CD4-positive, alpha-beta T cell treated with Interleukin-10 for 1 hour (primary cell): ENCODE measurements around the gene MLYCD.

Source experiments
- DNase-seq: peaks from one replicate; pipeline ENCODE4 v3.0.0-alpha.2; 2020

Gene MLYCD

GRCh38 chr16:83898463-83899271 is at the start of gene MLYCD:
Gene MLYCD (plus strand): TSS chr16:83899115. CDS start chr16:83899145, 30 bp downstream.
- DNase-seq, result peak; percentile 74

- no peak for DNase-seq
Measured at GRCh38 chr16:83849421-83849820, 49.5 kb upstream of the MLYCD start.

DNA sequence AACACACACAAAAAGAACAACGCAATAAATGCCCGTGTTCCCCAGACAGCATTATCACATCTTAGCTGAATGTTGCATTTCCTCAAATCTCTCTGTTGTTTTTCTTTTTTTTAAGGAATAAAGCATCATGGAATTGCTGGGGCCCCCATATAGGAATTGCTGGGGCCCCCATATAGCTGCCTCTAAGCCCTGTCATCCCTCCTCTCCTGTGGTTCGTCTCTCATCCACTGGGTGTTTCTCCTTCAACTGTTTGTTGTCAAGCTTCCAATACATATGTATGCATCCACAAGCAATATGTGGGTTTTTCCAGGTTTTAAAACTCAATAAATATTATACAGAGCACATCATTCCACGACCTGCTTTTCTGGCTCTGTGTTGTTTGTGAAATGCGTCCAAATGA is 48.0 kb upstream of the MLYCD start:
- DNase-seq, result no peak

DNA sequence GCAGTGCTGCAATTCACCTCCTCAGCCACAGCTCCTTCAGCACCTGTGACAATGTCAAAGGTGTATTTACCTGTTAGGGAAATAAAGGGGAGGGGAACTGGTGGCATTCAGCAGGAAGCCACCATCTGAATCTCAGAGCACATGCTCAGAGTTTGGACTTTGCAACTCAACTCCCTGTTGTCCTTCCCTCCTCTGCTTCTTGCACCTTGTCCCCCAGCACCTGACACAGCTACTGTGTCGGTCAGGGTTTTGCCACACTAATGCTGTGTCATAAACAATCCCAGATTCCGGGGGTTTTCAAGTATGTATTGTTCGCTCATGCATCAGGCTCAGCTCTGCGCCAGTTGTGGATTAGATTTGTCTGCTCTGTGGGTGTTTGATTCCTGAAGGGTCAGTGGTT is 47.4 kb upstream of the MLYCD start:
- no peak for DNase-seq

DNA sequence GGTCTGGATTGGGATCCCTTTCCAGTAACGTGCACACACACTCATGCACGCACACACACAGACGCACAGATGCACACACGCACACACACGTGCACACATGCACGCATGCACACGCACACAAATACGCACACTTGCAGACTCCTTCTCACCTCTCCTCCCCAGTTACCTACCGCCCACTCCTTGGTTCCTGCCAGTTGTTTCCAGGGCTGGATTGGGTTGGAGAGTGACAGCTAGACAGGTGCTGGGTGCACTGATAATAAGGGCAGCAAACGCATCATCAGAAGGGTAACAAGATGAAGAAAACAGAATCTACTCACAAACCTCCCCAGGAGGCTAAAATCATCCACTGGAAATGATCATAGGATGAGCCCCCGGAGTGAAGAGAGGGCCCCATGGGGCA is 46.1 kb upstream of the MLYCD start:
- DNase-seq, result no peak

DNA sequence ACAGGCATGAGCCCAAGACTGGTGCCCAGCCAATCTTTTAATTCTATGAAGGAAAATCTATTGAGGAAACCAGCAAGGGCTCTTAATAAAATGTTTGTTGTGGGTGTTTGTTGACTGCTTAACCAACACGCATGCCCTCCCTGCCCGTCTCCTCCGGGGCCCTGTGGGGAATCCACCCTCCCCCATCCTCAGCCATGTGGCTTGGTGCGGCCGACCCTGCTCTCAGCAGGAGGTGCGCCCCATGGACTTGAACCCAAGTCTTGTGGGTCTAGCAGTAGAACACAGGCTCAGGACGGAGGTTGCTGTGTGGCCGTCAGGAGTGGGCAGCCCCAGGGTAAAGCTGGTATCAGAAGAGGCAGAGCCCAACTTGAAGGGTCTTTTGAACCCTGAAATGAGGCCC is 45.1 kb upstream of the MLYCD start:
- no peak for DNase-seq

DNA sequence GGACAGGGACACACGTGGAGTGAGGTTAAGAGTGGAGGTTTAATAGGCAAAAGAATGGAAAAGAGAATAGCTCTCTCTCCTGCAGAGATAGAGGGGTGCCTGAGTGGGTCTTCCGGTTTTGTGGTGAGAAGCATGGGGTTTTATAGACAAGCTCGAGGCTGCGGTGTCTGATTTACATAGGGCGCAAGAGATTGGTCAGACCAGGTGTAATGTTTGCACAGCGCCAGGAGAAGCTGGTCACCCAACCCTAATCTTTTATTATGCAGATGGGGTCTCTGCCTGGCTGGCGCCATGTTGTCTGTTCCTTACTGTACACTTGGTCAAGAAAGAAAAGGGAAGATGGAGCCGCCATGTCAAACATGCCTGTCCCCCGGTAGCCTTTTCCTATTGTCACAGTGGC is 44.5 kb upstream of the MLYCD start:
- no peak for DNase-seq

DNA sequence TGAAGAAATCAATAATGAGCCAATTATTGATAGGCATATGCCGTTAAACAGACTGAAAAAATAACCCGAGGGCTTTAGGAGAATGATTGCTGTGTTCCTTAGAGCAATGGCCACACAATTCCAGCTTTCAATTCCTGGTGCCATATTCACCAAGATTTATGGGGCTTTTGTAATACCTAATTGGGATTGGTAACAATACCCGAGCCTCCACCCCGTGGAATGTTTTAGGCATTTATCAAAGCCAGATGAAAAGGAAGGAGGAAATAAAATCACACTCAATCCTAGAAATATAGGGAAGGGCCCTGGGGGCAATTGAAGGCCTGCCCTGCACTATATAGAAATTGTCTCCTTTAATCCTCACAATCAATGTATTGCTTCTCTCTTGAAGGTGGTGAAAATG is 42.1 kb upstream of the MLYCD start:
- no peak for DNase-seq

- no peak for DNase-seq
Measured at GRCh38 chr16:83859265-83859664, 39.6 kb upstream of the MLYCD start.

GRCh38 chr16:83862661-83863060 is 36.3 kb upstream of the MLYCD start:
- DNase-seq, result no peak

DNA sequence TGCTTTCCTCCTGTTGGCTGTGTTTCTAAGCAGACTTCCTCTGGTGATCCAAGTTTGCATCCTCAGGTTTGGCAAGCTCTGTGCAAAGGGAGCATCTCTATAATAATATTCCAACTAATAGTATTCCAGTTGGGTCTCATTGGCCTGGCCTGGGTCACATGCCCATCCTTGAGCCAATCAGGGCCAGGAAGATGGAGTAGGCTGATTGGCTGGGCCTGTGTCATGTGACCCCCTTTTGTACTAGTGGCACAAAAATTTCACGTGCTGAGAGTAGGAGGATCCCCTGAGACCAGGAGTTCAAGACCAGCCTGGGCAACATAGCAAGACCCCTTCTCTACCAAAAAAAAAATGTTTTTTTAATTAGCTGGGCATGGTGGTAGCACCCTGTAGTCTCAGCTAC is 35.2 kb upstream of the MLYCD start:
- DNase-seq, result no peak

DNA sequence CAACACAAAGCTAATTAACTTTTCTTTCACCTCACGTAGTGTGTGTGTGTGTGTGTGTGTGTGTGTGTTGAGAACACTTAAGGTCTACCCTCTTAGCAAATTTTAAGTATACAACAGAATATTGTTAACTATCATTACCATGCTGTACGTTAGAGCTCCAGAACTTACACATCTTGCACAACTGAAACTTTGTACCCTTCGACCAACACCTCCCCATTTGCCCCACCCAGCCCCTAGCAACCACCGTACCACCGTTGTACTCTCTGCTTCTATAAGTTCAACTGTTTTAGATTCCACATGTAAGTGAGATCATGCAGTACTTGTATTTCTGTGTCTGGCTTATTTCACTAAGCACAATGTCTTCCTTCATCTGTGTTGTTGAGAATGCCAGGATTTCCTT is 28.1 kb upstream of the MLYCD start:
- no peak for DNase-seq

DNA sequence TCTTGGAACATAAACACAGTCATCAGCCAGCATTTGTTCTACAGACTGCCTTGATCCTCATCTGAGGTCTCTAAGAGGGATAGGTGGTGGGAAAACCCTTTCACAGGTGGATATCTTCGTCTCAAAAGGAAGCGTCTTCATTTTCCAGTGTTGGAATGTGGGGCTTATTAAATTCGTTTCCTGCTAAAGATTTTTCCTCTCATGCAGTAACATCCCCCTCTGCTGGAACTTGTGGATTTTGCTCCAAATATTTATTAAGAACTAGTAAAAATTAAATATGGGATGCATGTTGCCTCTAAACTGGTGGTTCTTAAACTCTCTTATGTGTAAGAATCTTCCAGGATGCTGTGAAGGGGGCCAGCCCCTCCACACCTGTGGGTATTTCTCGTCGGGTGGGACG is 20.1 kb upstream of the MLYCD start:
- no peak for DNase-seq

- no peak for DNase-seq
Measured at GRCh38 chr16:83882163-83882885, 16.6 kb upstream of the MLYCD start.

GRCh38 chr16:83886199-83886971 is 12.5 kb upstream of the MLYCD start:
- no peak for DNase-seq

- no peak for DNase-seq
Measured at GRCh38 chr16:83887080-83887479, 11.8 kb upstream of the MLYCD start.

DNA sequence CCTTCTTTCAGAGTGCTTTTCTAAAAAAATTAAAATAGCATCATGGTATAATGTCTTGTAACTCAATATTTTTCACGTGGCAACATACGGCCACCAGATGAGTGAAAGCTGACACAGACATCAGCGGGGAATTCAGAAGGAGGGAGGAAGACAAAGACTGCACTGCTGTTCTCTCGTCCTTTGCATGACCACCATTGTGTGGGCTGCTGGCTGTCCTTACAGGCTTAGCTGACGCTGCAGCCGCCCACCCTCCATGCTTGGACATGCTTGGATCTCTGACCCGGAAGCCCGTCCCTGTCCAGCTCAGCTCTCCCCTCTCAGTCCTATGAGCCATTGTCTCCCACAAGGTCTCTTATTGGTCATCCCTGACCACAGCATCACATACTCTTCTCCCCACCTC is 11.4 kb upstream of the MLYCD start:
- no peak for DNase-seq

DNA sequence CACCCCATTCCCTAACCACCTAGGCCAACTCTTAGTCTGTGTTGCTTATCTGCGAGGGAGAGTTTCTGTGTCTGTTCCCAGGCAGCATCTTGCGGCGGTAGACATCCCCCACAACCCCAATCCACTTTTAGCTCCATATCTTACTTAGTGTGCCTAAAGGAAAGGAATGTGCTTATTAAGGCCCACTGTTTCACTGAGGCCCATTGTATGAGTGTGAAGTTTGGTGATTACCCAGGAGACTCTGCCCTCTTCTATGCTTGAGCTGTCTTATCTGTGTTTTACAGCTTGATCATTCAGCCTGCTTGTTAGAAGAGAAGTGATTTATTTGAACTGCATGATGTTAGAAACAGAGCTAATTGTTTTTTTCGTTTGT is 10.3 kb upstream of the MLYCD start:
- DNase-seq, result no peak

DNA sequence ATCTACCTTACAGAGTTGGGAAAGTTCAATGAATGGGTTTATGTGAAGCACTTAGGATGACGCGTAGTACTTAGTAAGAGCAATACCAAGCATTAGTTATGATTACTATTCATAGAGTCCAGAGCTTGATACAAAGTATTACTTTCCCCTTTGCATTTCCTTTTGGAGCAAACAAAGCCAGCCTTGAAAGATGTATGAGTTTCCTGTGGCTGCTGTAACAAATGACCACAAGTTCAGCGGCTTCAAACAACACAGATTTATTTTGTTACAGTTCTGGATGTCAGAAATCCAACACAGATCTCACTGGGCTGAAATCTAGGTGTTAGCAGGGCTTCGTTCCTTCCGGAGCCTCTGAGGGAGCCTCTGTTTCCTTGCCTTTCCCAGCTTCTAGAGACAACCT is 8.6 kb upstream of the MLYCD start:
- DNase-seq, result no peak

- no peak for DNase-seq
Measured at GRCh38 chr16:83891742-83892141, 7.2 kb upstream of the MLYCD start.

DNA sequence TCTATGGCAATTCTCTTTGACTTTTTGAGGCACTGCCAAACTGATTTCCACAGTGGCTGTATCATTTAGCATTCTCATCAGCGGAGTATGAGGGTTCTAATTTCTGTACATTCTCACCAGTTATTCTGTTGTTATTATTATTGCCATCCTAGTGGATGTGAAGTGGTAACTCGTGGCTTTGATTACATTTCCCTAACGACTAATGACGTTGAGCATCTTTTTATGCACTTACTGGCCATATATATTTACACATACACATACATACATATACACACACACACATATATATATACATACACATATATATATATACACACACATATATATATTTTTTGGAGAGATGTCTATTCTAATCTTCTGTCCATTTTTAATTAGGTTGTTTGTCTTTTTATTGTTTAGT is 3.7 kb upstream of the MLYCD start:
- no peak for DNase-seq

- no peak for DNase-seq
Measured at GRCh38 chr16:83895942-83896341, 3.0 kb upstream of the MLYCD start.

GRCh38 chr16:83899272-83899897 is 470 bp downstream of the MLYCD start:
- DNase-seq, result peak; percentile 24
